T-helper 17 cell (primary cell): ENCODE data around the gene SMAP2. TPM values are rescaled to one million over a fixed set of nuclear protein-coding genes. Genes with fewer than 3 reads are reported as not detected.

ENCODE experiments used
- ATAC-seq: fragments of 150-1000 bp; cut with Tn5 transposase; 2 replicates; pipeline ENCODE4 v1.10.0; 2021; ENCODE audit warnings: mild to moderate bottlenecking, moderate library complexity
- DNase-seq, 3 donors: peaks; one replicate each; pipeline versions ENCODE4 v3.0.0 to v3.0.0-alpha.2; 2020 to 2021
- H3K9me3 ChIP-seq: one replicate; pipeline ENCODE4 v1.7.0; 2013; ENCODE audit warnings: low read length, mild to moderate bottlenecking; ENCODE audit not compliant: control insufficient read depth, poor library complexity, severe bottlenecking
- H3K27ac Mint-ChIP-seq: one replicate; pipeline ENCODE4 v1.8.0; 2022; ENCODE audit warnings: mild to moderate bottlenecking, moderate library complexity, mixed read lengths
- H3K27me3 Mint-ChIP-seq: one replicate; pipeline ENCODE4 v1.8.0; 2022; ENCODE audit warnings: mixed read lengths
- H3K36me3 Mint-ChIP-seq: one replicate; pipeline ENCODE4 v1.8.0; 2022; ENCODE audit warnings: low read depth, mixed read lengths
- H3K4me1 Mint-ChIP-seq: one replicate; pipeline ENCODE4 v1.8.0; 2022; ENCODE audit warnings: mild to moderate bottlenecking, mixed read lengths
- H3K4me3 Mint-ChIP-seq: one replicate; pipeline ENCODE4 v1.8.0; 2022; ENCODE audit warnings: mild to moderate bottlenecking, moderate library complexity, mixed read lengths
- total RNA-seq, 4 donors: library from RNA in 2 of 4; stranded (reverse) in 2 of 4; gene quantifications; one replicate each; pipeline ENCODE4 v1.2.3 and lab custom pipeline; 2022 to 2026

The SMAP2 gene
- total RNA-seq, 2 donors from 2014 or later, result 155 to 169 TPM

DNA sequence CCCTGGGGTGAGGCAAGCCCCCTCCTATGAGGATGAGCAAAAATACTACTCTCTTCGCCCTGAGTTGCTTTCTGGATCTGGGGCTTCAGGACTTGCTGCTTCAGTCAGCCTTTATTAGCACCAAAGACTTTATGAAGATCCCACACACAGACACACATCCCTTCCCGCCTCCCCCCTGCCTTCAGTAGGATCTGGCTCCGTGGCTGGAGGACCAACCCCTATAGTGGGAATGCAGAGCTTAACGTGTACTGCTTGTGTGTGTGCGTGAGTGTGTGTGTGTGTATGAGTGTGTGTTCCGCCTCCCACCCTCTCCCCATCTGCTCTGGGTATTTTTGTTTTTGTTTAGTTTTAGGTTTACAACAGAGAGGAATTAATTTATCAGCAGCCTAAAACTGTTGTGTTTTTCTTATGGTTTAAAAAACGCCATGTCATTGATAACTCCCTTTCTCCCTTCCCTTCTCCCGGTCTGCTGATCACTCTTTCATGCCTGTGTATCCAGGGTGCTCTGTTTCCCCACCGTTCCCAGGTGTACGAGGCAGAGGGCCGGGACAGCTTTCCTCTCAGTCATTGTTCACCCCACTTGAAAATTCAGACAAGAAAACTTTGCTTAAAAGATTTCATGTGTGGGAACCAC, 49.2 kb downstream of the SMAP2 start:
- peaks cover 22% of the 10 kb centered on the region for H3K36me3 Mint-ChIP-seq

DNA sequence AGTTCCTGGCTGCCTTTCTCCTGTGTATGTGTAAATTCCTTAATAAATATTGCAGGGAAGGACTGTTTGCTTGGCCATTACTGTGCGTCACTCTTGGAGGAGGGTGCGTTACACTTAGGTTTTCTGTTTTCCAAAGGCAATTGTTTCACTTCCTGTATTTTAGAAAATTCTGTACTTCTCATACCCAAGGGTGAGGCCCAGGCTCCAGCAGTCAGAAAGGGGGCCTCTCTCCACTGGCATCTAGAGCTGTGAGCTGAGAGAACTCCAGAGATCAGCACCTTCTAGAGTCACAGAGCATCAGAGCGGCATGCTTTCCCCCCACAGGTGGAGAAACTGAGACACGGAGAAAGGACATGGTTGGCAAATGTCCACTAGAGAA, 49.7 kb downstream of the SMAP2 start:
- H3K9me3 ChIP-seq, result no peaks in the 10 kb centered on the region
- no peak for DNase-seq
- Mint-ChIP-seq H3K36me3 (peaks cover 20% of the 10 kb centered on the region), H3K27me3 (no peaks in the 10 kb centered on the region), H3K4me1 (peaks cover 22% of the 10 kb centered on the region), H3K4me3 (peak overlapping the region; percentile 47), H3K27ac (peak overlapping the region; percentile 82)
- peak; percentile 33 for ATAC-seq

More for the DNA sequence above, 49.2 kb downstream of the SMAP2 start:
- Mint-ChIP-seq H3K27me3 (no peaks in the 10 kb centered on the region), H3K27ac (peak overlapping the region; percentile 82), H3K4me3 (peak overlapping the region; percentile 47), H3K4me1 (peaks cover 22% of the 10 kb centered on the region)
- no peaks in the 10 kb centered on the region for H3K9me3 ChIP-seq
- DNase-seq, result no peak
- peak; percentile 12 for ATAC-seq

DNA sequence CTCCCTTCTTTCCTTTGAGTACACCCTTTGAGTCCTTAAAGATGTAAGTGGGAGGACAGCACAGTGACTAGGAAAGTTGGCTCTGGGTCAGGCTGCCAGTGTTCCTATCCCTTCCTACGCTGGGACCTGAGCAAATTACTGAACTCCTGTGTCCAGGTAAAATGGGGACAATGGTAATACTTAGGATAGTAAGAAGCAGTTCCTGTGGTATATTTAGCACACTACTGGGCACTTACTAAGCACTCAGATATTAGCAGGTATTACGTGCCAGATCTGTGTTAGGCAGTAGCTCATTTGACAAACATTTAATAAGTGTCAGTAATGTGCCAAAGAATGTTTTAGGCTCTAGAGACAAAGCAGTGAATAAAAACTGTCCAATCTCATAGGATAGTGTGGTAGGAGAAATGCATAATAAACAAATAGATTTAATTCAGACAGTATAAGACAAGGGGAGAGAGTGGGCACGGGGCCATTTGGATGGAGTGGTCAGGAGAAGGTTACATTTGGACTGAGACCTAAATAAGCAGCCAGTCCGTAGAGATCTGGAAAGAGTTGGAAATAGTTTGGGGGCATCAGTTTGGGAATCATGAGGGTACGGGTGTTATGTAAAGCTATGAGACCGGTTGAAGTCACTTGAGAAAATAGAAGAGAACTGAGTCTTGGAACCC, 50.6 kb downstream of the SMAP2 start:
- peaks cover 18% of the 10 kb centered on the region for H3K4me1 Mint-ChIP-seq
- no peak for DNase-seq
- no peak for ATAC-seq
- peak overlapping the region; percentile 2 for H3K4me3 Mint-ChIP-seq
- peak overlapping the region; percentile 82 for H3K27ac Mint-ChIP-seq
- H3K9me3 ChIP-seq, result no peaks in the 10 kb centered on the region
- H3K36me3 Mint-ChIP-seq, result peaks cover 14% of the 10 kb centered on the region
- H3K27me3 Mint-ChIP-seq, result no peaks in the 10 kb centered on the region

DNA sequence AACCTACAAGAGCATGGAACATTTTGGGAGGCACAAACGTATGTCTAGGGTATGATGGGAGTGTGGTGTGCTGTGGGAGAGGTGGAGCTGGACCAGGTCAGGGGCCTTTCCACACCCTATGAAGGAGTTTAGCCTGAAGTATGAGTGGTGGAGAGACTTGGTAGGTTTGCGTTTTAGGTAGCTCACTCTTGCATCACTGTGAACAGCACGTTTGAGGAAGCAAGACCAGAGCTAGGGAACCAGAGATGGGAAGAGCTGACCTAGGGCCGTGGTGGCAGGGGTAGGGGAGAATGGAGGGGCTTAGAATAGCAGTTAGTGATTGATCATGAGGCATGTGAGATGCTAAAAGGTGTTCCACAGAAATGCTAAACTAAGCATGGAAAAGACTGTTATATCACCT, 51.7 kb downstream of the SMAP2 start:
- H3K9me3 ChIP-seq, result no peaks in the 10 kb centered on the region
- Mint-ChIP-seq H3K27me3 (no peaks in the 10 kb centered on the region), H3K4me1 (peaks cover 18% of the 10 kb centered on the region), H3K36me3 (peaks cover 14% of the 10 kb centered on the region), H3K4me3 (peak overlapping the region; percentile 37), H3K27ac (peak overlapping the region; percentile 82)
- DNase-seq, result no peak
- ATAC-seq, result no peak

DNA sequence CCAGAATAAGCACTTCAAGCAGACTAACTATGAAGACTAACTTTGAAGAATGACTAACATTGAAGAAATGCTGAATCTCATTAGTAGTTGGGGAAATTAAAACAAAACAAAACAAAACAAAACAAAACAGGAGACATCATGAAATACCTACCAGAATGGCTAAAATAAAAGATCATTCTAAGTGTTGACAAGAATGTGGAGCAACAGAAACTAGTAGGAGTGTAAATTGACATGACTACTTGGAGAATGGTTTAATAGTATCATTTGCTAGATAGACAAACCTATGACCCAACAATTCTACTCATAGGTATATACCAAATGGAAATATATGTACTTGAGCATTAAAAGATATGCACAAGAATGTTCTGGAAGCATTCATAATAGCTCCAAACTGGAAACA, 57.9 kb downstream of the SMAP2 start:
- Mint-ChIP-seq H3K27me3 (no peaks in the 10 kb centered on the region), H3K36me3 (no peaks in the 10 kb centered on the region), H3K27ac (no peak overlapping the region), H3K4me3 (no peak overlapping the region), H3K4me1 (no peaks in the 10 kb centered on the region)
- H3K9me3 ChIP-seq, result no peaks in the 10 kb centered on the region
- DNase-seq, result no peak
- ATAC-seq, result no peak

DNA sequence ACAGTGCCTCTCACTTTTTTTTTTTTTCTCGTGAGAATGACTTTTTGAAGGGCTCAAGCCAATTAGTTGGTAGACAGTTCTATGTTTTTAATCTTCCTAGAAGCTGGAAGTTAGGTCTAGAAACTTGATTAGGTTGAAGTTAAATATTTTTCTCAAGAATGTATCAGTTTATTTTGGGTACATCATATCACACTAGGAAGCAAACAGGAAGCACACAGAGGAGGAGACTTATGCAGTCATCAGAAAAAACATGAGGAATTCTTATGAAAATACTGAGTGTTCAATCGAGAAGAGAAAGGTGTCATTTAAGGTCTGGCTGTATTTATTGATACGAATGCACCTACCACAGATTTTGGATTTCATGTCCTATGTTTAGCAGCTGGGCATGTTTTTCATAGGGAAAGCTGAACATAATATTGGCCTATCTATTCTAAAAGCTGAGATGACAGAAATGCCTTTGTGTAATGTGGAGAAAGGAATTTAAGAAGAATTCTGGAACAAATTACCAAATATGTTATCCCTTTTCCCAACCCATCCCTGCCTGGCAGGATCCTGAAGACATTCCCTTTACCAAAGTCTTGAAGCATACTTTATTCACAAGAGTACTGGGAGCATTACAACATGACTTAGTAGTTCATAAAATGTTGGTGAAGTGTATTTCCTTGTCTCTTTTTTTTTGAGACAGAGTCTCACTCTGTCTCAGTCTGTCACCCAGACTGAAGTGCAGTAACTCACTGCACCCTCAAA, 59.3 kb downstream of the SMAP2 start:
- Mint-ChIP-seq H3K4me3 (no peak overlapping the region), H3K27ac (peak overlapping the region; percentile 17), H3K4me1 (no peaks in the 10 kb centered on the region), H3K36me3 (no peaks in the 10 kb centered on the region), H3K27me3 (no peaks in the 10 kb centered on the region)
- H3K9me3 ChIP-seq, result no peaks in the 10 kb centered on the region
- no peak for ATAC-seq
- no peak for DNase-seq

DNA sequence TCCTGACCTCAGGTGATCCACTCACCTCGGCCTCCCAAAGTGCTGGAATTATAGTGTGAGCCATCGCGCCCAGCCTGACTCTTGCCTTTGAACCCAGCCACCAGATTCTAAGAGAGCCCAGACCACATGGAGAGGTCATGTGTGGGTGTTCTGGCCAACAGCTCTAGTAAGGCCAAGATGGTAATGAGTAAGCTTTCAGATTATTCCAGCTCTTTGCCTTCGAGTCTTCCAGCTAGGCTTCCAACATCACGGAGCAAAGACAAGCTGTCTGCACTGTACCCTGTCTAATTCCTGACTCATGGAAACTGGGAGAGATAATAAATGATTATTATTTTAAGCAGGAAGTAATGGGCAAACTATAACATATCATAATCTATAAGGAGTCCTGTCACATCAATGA, 61.9 kb downstream of the SMAP2 start:
- no peak overlapping the region for H3K4me3 Mint-ChIP-seq
- H3K36me3 Mint-ChIP-seq, result no peaks in the 10 kb centered on the region
- no peaks in the 10 kb centered on the region for H3K27me3 Mint-ChIP-seq
- DNase-seq, result no peak
- no peaks in the 10 kb centered on the region for H3K9me3 ChIP-seq
- no peak overlapping the region for H3K27ac Mint-ChIP-seq
- H3K4me1 Mint-ChIP-seq, result peaks cover 4% of the 10 kb centered on the region
- ATAC-seq, result no peak

DNA sequence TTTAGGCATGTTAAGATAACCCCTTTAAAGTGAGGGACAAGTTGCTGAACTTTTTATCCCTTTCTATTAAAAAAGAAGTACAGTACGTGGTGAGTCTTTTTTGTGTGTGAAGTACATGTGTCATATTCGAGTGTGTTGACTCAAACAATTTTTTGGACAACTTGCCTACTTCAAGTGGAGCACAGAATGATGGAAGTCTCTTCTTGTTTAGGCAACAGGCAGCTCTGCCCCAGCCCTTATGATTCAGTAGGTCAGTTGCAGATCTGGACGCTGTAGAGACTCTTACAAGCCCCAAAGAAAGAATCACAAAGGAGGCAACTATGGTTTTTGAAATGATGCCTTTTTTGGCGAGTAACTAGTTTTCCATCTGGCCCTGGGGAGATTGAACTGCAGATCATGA, 62.3 kb downstream of the SMAP2 start:
- H3K36me3 Mint-ChIP-seq, result no peaks in the 10 kb centered on the region
- no peak overlapping the region for H3K4me3 Mint-ChIP-seq
- no peak for ATAC-seq
- no peak overlapping the region for H3K27ac Mint-ChIP-seq
- no peaks in the 10 kb centered on the region for H3K27me3 Mint-ChIP-seq
- peaks cover 4% of the 10 kb centered on the region for H3K4me1 Mint-ChIP-seq
- no peaks in the 10 kb centered on the region for H3K9me3 ChIP-seq
- DNase-seq, result no peak

DNA sequence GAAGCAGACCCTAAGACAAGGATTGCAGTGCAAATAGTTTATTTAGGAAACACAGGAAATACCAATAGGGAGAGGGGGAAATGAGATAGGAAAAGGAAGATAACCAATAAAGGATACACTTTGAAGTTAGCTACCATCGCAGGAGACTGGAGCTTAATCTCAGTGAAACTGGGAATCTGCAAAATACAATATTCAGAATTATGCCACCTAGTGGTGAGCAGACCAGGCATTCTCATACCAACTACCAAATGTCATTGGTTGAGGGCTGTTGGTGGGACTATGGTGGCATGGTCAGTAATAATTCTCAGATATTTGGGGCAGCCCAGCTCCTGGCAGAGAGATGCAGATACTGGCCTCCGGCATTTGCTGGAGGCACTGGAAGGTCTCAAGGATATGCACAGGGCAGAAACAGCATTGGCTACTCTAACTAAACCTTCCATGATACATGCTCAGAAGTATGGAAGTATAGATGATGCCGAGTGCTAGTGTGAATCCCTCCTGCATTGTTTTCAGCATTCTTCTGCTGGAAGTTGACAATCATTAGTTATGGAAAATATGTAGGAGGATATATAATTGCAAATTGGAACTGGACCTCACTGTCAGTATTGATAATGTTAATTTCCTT, 65.0 kb downstream of the SMAP2 start:
- H3K36me3 Mint-ChIP-seq, result no peaks in the 10 kb centered on the region
- no peaks in the 10 kb centered on the region for H3K27me3 Mint-ChIP-seq
- ATAC-seq (peak; percentile 59), DNase-seq (no peak)
- no peak overlapping the region for H3K4me3 Mint-ChIP-seq
- no peak overlapping the region for H3K27ac Mint-ChIP-seq
- H3K4me1 Mint-ChIP-seq, result peaks cover 4% of the 10 kb centered on the region
- no peaks in the 10 kb centered on the region for H3K9me3 ChIP-seq

DNA sequence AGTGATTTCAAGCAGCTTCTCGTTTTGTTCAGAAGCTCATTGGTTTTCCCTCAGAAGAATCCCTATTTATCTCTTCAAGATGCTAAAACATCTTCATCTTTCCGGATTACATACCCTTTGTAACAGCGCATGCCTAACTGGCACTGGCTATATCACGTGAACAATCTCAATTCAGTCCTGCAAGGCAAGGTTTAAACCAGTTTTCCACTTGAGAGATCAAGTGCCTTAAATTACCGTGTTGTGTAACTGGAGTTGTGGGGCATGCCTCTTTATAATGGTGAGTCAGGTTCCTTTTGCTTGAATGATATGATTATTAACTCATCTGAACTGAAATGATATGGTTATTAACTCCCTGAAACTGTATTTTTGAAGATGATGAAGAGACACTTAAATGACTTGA, 65.7 kb downstream of the SMAP2 start:
- H3K27ac Mint-ChIP-seq, result no peak overlapping the region
- no peak for DNase-seq
- no peaks in the 10 kb centered on the region for H3K9me3 ChIP-seq
- H3K27me3 Mint-ChIP-seq, result no peaks in the 10 kb centered on the region
- no peak overlapping the region for H3K4me3 Mint-ChIP-seq
- no peak for ATAC-seq
- no peaks in the 10 kb centered on the region for H3K36me3 Mint-ChIP-seq
- H3K4me1 Mint-ChIP-seq, result peaks cover 4% of the 10 kb centered on the region

DNA sequence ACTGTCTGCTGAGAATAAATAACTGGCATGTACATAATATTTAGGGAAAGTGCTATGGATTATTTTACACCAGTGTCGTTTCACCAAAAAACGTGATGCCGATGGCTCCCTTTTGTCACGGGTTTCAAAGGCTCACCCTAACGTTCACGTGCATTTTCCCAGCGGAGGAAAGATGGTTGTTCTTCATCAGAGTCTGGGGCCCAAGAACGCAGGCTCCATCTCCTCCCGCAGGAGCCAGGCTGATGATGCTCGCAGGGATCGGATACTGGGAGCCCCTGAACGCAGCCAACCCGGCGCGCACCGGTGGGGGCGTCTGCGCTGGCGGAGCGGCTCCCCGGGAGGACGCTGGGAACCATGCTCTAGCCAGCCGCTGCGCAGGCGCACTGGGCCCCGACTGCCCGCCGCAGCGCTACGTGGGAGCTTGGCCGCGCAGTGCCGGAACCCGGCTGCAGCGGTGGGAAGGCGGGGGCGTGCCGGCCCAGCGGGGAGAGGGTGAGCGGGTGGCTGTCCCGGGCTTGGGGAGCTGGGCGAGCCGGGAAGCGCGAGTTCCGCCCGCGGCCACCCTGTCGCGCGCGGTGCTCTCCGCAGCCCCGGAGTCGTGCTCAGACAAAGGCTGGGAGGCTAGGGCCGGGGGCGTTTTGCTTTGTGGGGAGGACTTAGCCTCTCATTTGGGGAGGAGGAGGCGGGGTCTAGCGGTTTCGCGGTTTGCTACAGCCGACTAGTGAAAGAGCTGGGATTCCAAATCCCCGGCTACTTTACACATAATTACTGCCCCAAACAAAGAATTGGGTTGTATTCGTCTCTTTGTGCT, 76.4 kb downstream of the SMAP2 start, which contains the start of gene ZFP69B:
TSS of gene ZFP69B (plus strand) at position 793 of the 811 bp plus-strand sequence. CDS start 486 bp downstream, outside the sequence.
- Mint-ChIP-seq H3K27ac (peak within 1 kb of the TSS; percentile 92), H3K36me3 (peaks cover 1% of the 10 kb centered on the region), H3K27me3 (no peaks in the 10 kb centered on the region), H3K4me1 (peaks cover 10% of the 10 kb centered on the region), H3K4me3 (peak within 1 kb of the TSS; percentile 90)
- peak; percentile 82 for ATAC-seq
- peaks cover 7% of the 10 kb centered on the region for H3K9me3 ChIP-seq
- peak; percentile 73 to 80 (median 78) for DNase-seq

DNA sequence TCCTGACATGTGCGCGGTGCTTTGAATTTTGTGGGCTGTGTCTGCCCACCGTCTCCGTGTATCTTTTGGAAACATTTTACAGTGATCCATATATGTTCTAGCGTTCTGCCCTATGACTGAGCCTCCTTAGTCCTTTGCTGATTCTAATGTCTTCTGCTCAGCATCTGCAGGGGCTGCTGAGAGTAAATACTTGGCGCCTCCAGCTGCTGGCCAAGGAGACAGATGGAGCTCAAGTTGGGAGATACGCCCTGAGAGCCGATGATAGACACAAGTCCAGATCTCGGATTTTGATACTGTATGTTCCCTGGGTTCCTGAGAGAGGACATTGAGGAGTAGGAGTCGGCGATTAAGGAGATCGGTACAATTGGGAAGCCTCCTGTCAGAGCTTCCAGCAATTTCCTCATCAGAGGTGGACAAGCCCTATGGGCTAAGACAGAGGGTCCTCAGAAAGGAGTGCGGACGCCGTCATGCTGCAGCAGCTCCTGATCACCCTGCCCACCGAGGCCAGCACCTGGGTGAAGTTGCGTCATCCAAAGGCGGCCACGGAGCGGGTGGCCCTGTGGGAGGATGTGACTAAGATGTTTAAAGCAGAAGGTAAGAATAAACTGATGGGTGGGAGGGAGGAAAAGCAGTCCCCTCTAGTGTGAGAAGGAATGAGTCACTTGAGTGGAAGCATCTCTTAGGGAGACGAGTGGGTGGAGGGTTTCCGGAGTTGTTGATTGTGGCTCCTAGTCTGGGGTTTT, 77.1 kb downstream of the SMAP2 start:
- peak overlapping the region; percentile 92 for H3K27ac Mint-ChIP-seq
- peak; percentile 72 for ATAC-seq
- peaks cover 12% of the 10 kb centered on the region for H3K9me3 ChIP-seq
- peaks cover 10% of the 10 kb centered on the region for H3K4me1 Mint-ChIP-seq
- peaks cover 3% of the 10 kb centered on the region for H3K36me3 Mint-ChIP-seq
- DNase-seq, result peak; percentile 31 to 60 (median 31)
- H3K4me3 Mint-ChIP-seq, result peak overlapping the region; percentile 90
- no peaks in the 10 kb centered on the region for H3K27me3 Mint-ChIP-seq
